HT1080 (cell line): ENCODE data around the gene UBE2QL1. TPM values are rescaled to one million over a fixed set of nuclear protein-coding genes. Genes with fewer than 3 reads are reported as not detected.
A peak's percentile ranks its signal among the peaks of the same experiment; 100 is the strongest.

ENCODE experiments used
- DNase-seq: peaks from one replicate; pipeline ENCODE4 v3.0.0-alpha.2; 2015; ENCODE audit warnings: low read depth
- total RNA-seq: library from RNA; depleted of rRNA; stranded (reverse); fragments of >200 nt; shearing (Covaris generic); gene quantifications from 2 replicates; pipeline ENCODE4 v1.2.3, GENCODE V29; 2014; rRNA removed

Gene UBE2QL1
- total RNA-seq, 1 experiment from 2014 or later = not detected

- no peak for DNase-seq
Measured at GRCh38 chr5:6522923-6523322, 74.3 kb downstream of the UBE2QL1 start.

GRCh38 chr5:6525422-6525821, 76.8 kb downstream of the UBE2QL1 start:
- DNase-seq = no peak

- peak; percentile 59 for DNase-seq
Measured at GRCh38 chr5:6525910-6526309, 77.3 kb downstream of the UBE2QL1 start.

- DNase-seq = no peak
Measured at GRCh38 chr5:6527749-6528455, 79.2 kb downstream of the UBE2QL1 start.

GRCh38 chr5:6535594-6535993, 86.9 kb downstream of the UBE2QL1 start:
- DNase-seq = no peak

GRCh38 chr5:6539060-6539459, 90.4 kb downstream of the UBE2QL1 start:
- DNase-seq = no peak

- DNase-seq = no peak
Measured at GRCh38 chr5:6540111-6540827, 91.6 kb downstream of the UBE2QL1 start.

GRCh38 chr5:6541256-6542013, 92.8 kb downstream of the UBE2QL1 start:
- no peak for DNase-seq

GRCh38 chr5:6542421-6543345, 94.0 kb downstream of the UBE2QL1 start:
- no peak for DNase-seq

- DNase-seq = no peak
Measured at GRCh38 chr5:6543346-6543730, 94.7 kb downstream of the UBE2QL1 start.

- DNase-seq = no peak
Measured at GRCh38 chr5:6543830-6544560, 95.3 kb downstream of the UBE2QL1 start.

Other genes with a start within 250 kb of the UBE2QL1 start
- gene MED10, start 70.3 kb upstream of the UBE2QL1 start, total RNA-seq = 24.3 and 40.2 TPM in 2 replicates
- gene NSUN2, start 184.2 kb downstream of the UBE2QL1 start, total RNA-seq = 184 and 186 TPM in 2 replicates
- gene SRD5A1, start 184.6 kb downstream of the UBE2QL1 start, total RNA-seq = 20.2 and 43.6 TPM in 2 replicates